Measurements from ENCODE around the gene DIPK1B.

Gene DIPK1B

GRCh38 chr9:136679431-136679941 is 32.9 kb upstream of the DIPK1B start:
- DNase-seq (ENCODE audit: extremely low read depth, insufficient read length), result no peak
- no peaks in the 10 kb centered on the region for H3K27me3 ChIP-seq (replicated peaks; ENCODE audit: control insufficient read depth, insufficient read depth, low read length)
- TF ChIP-seq CTCF (IDR thresholded peaks at IDR 0.05; ENCODE audit: insufficient read depth, low read length, poor library complexity, severe bottlenecking), result no peak
- H3K36me3 ChIP-seq (ENCODE audit: control insufficient read depth, insufficient read depth, low read length), result no peaks in the 10 kb centered on the region; the same call in 1 of the 2 replicates
- H3K4me3 ChIP-seq (replicated peaks; ENCODE audit: low read depth, low read length), result no peak overlapping the region

- DNase-seq (ENCODE audit: extremely low read depth, insufficient read length), result no peak
- Histone ChIP-seq H3K27me3 (replicated peaks; ENCODE audit: control insufficient read depth, insufficient read depth, low read length) (no peaks in the 10 kb centered on the region), H3K36me3 (ENCODE audit: control insufficient read depth, insufficient read depth, low read length) (no peaks in the 10 kb centered on the region; the same call in 1 of the 2 replicates), H3K4me3 (replicated peaks; ENCODE audit: low read depth, low read length) (no peak overlapping the region)
- no peak for TF ChIP-seq CTCF (IDR thresholded peaks at IDR 0.05; ENCODE audit: insufficient read depth, low read length, poor library complexity, severe bottlenecking)
Measured at GRCh38 chr9:136681029-136681428, 31.3 kb upstream of the DIPK1B start.

- DNase-seq (ENCODE audit: extremely low read depth, insufficient read length), result no peak
- TF ChIP-seq CTCF (IDR thresholded peaks at IDR 0.05; ENCODE audit: insufficient read depth, low read length, poor library complexity, severe bottlenecking), result no peak
- H3K36me3 ChIP-seq (ENCODE audit: control insufficient read depth, insufficient read depth, low read length), result no peaks in the 10 kb centered on the region
- H3K4me3 ChIP-seq (replicated peaks; ENCODE audit: low read depth, low read length), result no peak overlapping the region
- no peaks in the 10 kb centered on the region for H3K27me3 ChIP-seq (replicated peaks; ENCODE audit: control insufficient read depth, insufficient read depth, low read length)
Measured at GRCh38 chr9:136681945-136682699, 30.2 kb upstream of the DIPK1B start.

GRCh38 chr9:136682710-136683109 is 29.7 kb upstream of the DIPK1B start:
- Histone ChIP-seq H3K4me3 (replicated peaks; ENCODE audit: low read depth, low read length) (no peak overlapping the region), H3K27me3 (replicated peaks; ENCODE audit: control insufficient read depth, insufficient read depth, low read length) (no peaks in the 10 kb centered on the region), H3K36me3 (ENCODE audit: control insufficient read depth, insufficient read depth, low read length) (no peaks in the 10 kb centered on the region)
- no peak for DNase-seq (ENCODE audit: extremely low read depth, insufficient read length)
- no peak for TF ChIP-seq CTCF (IDR thresholded peaks at IDR 0.05; ENCODE audit: insufficient read depth, low read length, poor library complexity, severe bottlenecking)

GRCh38 chr9:136683173-136683745 is 29.1 kb upstream of the DIPK1B start:
- no peaks in the 10 kb centered on the region for H3K27me3 ChIP-seq (replicated peaks; ENCODE audit: control insufficient read depth, insufficient read depth, low read length)
- no peak for TF ChIP-seq CTCF (IDR thresholded peaks at IDR 0.05; ENCODE audit: insufficient read depth, low read length, poor library complexity, severe bottlenecking)
- no peak overlapping the region for H3K4me3 ChIP-seq (replicated peaks; ENCODE audit: low read depth, low read length)
- DNase-seq (ENCODE audit: extremely low read depth, insufficient read length), result no peak
- H3K36me3 ChIP-seq (ENCODE audit: control insufficient read depth, insufficient read depth, low read length), result no peaks in the 10 kb centered on the region
